Smooth muscle cell (in vitro differentiated cells): ENCODE measurements around the gene AASDHPPT. TPM values are rescaled to one million over a fixed set of nuclear protein-coding genes. Genes with fewer than 3 reads are reported as not detected.

ENCODE experiments used
- DNase-seq: peaks from one replicate; lab custom pipeline; 2025; ENCODE audit not compliant: unreplicated experiment; lab: John Stamatoyannopoulos, UW
- H2AFZ ChIP-seq: fragments of 200-600 bp; sonication (generic); 2 replicates; pipeline ENCODE4 v1.6.0; 2016; ENCODE audit warnings: antibody characterized with exemption, low read depth, mild to moderate bottlenecking
- H3F3A ChIP-seq: fragments of 200-600 bp; sonication (generic); 2 replicates; pipeline ENCODE4 v1.6.0; 2017; ENCODE audit warnings: antibody characterized with exemption, low read depth
- H3K27ac ChIP-seq: fragments of 200-600 bp; sonication (generic); 2 replicates; pipeline ENCODE4 v1.5.1; 2016; ENCODE audit warnings: low read depth, mild to moderate bottlenecking
- H3K27me3 ChIP-seq: fragments of 200-600 bp; sonication (generic); 2 replicates; pipeline ENCODE4 v1.6.1; 2016; ENCODE audit warnings: low read depth, mild to moderate bottlenecking
- H3K36me3 ChIP-seq: fragments of 200-600 bp; sonication (generic); 2 replicates; pipeline ENCODE4 v1.5.1; 2016; ENCODE audit warnings: low read depth
- H3K4me1 ChIP-seq: fragments of 200-600 bp; sonication (generic); 2 replicates; pipeline ENCODE4 v1.5.1; 2016; ENCODE audit warnings: low read depth
- H3K4me2 ChIP-seq: fragments of 200-600 bp; sonication (generic); 2 replicates; pipeline ENCODE4 v1.6.0; 2016; ENCODE audit warnings: mild to moderate bottlenecking
- H3K4me3 ChIP-seq: fragments of 200-600 bp; sonication (generic); 2 replicates; pipeline ENCODE4 v1.5.1; 2016; ENCODE audit warnings: mild to moderate bottlenecking
- H3K79me2 ChIP-seq: fragments of 200-600 bp; sonication (generic); 2 replicates; pipeline ENCODE4 v1.6.0; 2016; ENCODE audit warnings: low read depth, mild to moderate bottlenecking
- H3K9ac ChIP-seq: fragments of 200-600 bp; sonication (generic); 2 replicates; pipeline ENCODE4 v1.6.0; 2016; ENCODE audit warnings: low read depth
- H3K9me3 ChIP-seq: fragments of 200-600 bp; sonication (generic); replicated peaks from 2 replicates; pipeline ENCODE4 v1.5.1; 2016; ENCODE audit warnings: low read depth
- H4K20me1 ChIP-seq: fragments of 200-600 bp; sonication (generic); 2 replicates; pipeline ENCODE4 v1.6.0; 2016; ENCODE audit warnings: low read depth
- CTCF ChIP-seq: fragments of 200-600 bp; sonication (generic); IDR thresholded peaks from 2 replicates; pipeline ENCODE4 v1.5.1; 2017; ENCODE audit warnings: borderline replicate concordance, mild to moderate bottlenecking, antibody characterized with exemption; ENCODE audit not compliant: insufficient read depth, poor library complexity, severe bottlenecking
- WGBS: methylation state at CpG from one replicate; pipeline ENCODE4 v1.1.7; 2016; ENCODE audit warnings: low lambda C conversion rate; 5-methylcytosine and 5-hydroxymethylcytosine counted together
- polyA plus RNA-seq: library from polyadenylated mRNA; unstranded; fragments of >200 nt; fragmentation: Nextera tagmentation; extraction: Ambion mirVana; gene quantifications from 2 replicates; pipeline ENCODE4 v1.2.1, GENCODE V29; 2016
- total RNA-seq: library from RNA; depleted of rRNA; stranded (reverse); fragments of >200 nt; gene quantifications from 2 replicates; pipeline ENCODE4 v1.2.3, GENCODE V29; 2014

Gene AASDHPPT
- total and polyA plus RNA-seq, 2 experiments from 2014 or later, result 35.6 to 78.7 TPM

GRCh38 chr11:106031936-106032335, 45.5 kb upstream of the AASDHPPT start:
- no peak for DNase-seq
- Histone ChIP-seq H4K20me1 (no peaks in the 10 kb centered on the region), H3K36me3 (no peaks in the 10 kb centered on the region), H2AFZ (no peak overlapping the region), H3K4me1 (no peaks in the 10 kb centered on the region), H3K9me3 (no peaks in the 10 kb centered on the region), H3K4me3 (no peak overlapping the region), H3K4me2 (no peak overlapping the region), H3F3A (no peaks in the 10 kb centered on the region), H3K27ac (peak overlapping the region; percentile 26), H3K9ac (no peak overlapping the region), H3K27me3 (no peaks in the 10 kb centered on the region), H3K79me2 (no peaks in the 10 kb centered on the region)
- TF ChIP-seq CTCF, result no peak
- WGBS, result 85% methylated on average over 3 of the region's 3 CpGs

GRCh38 chr11:106032861-106033260, 44.6 kb upstream of the AASDHPPT start:
- H3K36me3 ChIP-seq, result no peaks in the 10 kb centered on the region
- H3K4me2 ChIP-seq, result no peak overlapping the region
- no peaks in the 10 kb centered on the region for H3K9me3 ChIP-seq
- H4K20me1 ChIP-seq, result no peaks in the 10 kb centered on the region
- no peaks in the 10 kb centered on the region for H3K79me2 ChIP-seq
- H3K9ac ChIP-seq, result no peak overlapping the region
- H3K4me1 ChIP-seq, result no peaks in the 10 kb centered on the region
- no peaks in the 10 kb centered on the region for H3F3A ChIP-seq
- no peak overlapping the region for H3K4me3 ChIP-seq
- H3K27me3 ChIP-seq, result no peaks in the 10 kb centered on the region
- H3K27ac ChIP-seq, result no peak overlapping the region
- no peak overlapping the region for H2AFZ ChIP-seq
- 76% methylated on average over 2 of the region's 2 CpGs for whole genome bisulfite sequencing
- DNase-seq, result no peak
- TF ChIP-seq CTCF, result no peak

- Histone ChIP-seq H3K36me3 (no peaks in the 10 kb centered on the region), H3K4me3 (no peak overlapping the region), H3F3A (no peaks in the 10 kb centered on the region), H3K27ac (no peak overlapping the region), H4K20me1 (no peaks in the 10 kb centered on the region), H3K4me1 (no peaks in the 10 kb centered on the region), H3K4me2 (no peak overlapping the region), H3K9ac (no peak overlapping the region), H3K79me2 (no peaks in the 10 kb centered on the region), H3K27me3 (no peaks in the 10 kb centered on the region), H2AFZ (no peak overlapping the region), H3K9me3 (no peaks in the 10 kb centered on the region)
- DNase-seq, result no peak
- no peak for TF ChIP-seq CTCF
Measured at GRCh38 chr11:106043540-106043939, 33.9 kb upstream of the AASDHPPT start.

- Histone ChIP-seq H3F3A (no peaks in the 10 kb centered on the region), H3K79me2 (no peaks in the 10 kb centered on the region), H2AFZ (no peak overlapping the region), H3K9ac (no peak overlapping the region), H3K4me1 (no peaks in the 10 kb centered on the region), H3K27ac (no peak overlapping the region), H3K4me2 (no peak overlapping the region), H3K4me3 (no peak overlapping the region), H3K9me3 (no peaks in the 10 kb centered on the region), H3K27me3 (no peaks in the 10 kb centered on the region), H3K36me3 (no peaks in the 10 kb centered on the region), H4K20me1 (no peaks in the 10 kb centered on the region)
- DNase-seq, result no peak
- no peak for TF ChIP-seq CTCF
Measured at GRCh38 chr11:106047631-106048030, 29.8 kb upstream of the AASDHPPT start.
